Activated CD4-positive, alpha-beta memory T cell treated with anti-CD3 and anti-CD28 coated beads, Interleukin-2, amount 10 ng/mL, durations not matched to agents 7 days and 5 days (primary cell): ENCODE data around the gene SERPINA12. TPM values are rescaled to one million over a fixed set of nuclear protein-coding genes. Genes with fewer than 3 reads are reported as not detected.
A peak's percentile ranks its signal among the peaks of the same experiment; 100 is the strongest.

Experiments
- CTCF ChIA-PET: fragments of 350-600 bp; sonication (Branson Sonifier 250); formaldehyde crosslinking; loops from one replicate; lab custom pipeline; 2021; ENCODE audit warnings: antibody characterized with exemption, inconsistent platforms; lab: Charles Lee
- POLR2A ChIA-PET: fragments of 350-600 bp; sonication (Branson Sonifier 250); formaldehyde crosslinking; loops from one replicate; lab custom pipeline; 2021; ENCODE audit warnings: antibody characterized with exemption; lab: Charles Lee
- DNase-seq: peaks from one replicate; pipeline ENCODE4 v3.0.0-alpha.2; 2020
- H3K27ac Mint-ChIP-seq: one replicate; pipeline ENCODE4 v1.8.0; 2021; ENCODE audit warnings: mild to moderate bottlenecking, mixed read lengths
- H3K27me3 Mint-ChIP-seq: one replicate; pipeline ENCODE4 v1.8.0; 2021; ENCODE audit warnings: mixed read lengths
- H3K36me3 Mint-ChIP-seq: one replicate; pipeline ENCODE4 v1.8.0; 2021; ENCODE audit warnings: low read depth, mixed read lengths
- H3K4me1 Mint-ChIP-seq: one replicate; pipeline ENCODE4 v1.8.0; 2021; ENCODE audit warnings: mixed read lengths
- H3K4me3 Mint-ChIP-seq: one replicate; pipeline ENCODE4 v1.8.0; 2021; ENCODE audit warnings: mild to moderate bottlenecking, mixed read lengths
- H3K9me3 Mint-ChIP-seq: one replicate; pipeline ENCODE4 v1.8.0; 2021; ENCODE audit warnings: mixed read lengths
- total RNA-seq, 2 experiments: library from RNA; stranded (reverse); gene quantifications; one replicate each; pipeline ENCODE4 v1.2.3, GENCODE V29; 2021

The SERPINA12 gene
- not detected for total RNA-seq

- Mint-ChIP-seq H3K27me3 (no peaks in the 10 kb centered on the region), H3K9me3 (no peaks in the 10 kb centered on the region), H3K36me3 (no peaks in the 10 kb centered on the region), H3K4me1 (no peaks in the 10 kb centered on the region), H3K27ac (no peak within 1 kb of the TSS), H3K4me3 (no peak within 1 kb of the TSS)
- ChIA-PET CTCF (interaction anchor here (1.2 kb wide), 1 partner anchor 23 kb away, joined by 3 read pairs; no protein-coding TSS in a partner anchor), POLR2A (no interaction called here)
- DNase-seq = no peak
Observed at GRCh38 chr14:94509356-94509755, at the start of gene SERPINA12. Gene SERPINA12, minus strand, starts transcription at chr14:94509469. Its CDS starts 11,072 bp downstream, at chr14:94498397.

GRCh38 chr14:94558842-94559241 is 49.6 kb upstream of the SERPINA12 start:
- H3K9me3 Mint-ChIP-seq = peaks cover 5% of the 10 kb centered on the region
- peaks cover 6% of the 10 kb centered on the region for H3K27me3 Mint-ChIP-seq
- no peak for DNase-seq
- ChIA-PET CTCF (interaction anchor here (1.8 kb wide), 1 partner anchor 10 kb away, joined by 4 read pairs; no protein-coding TSS in a partner anchor), POLR2A (no interaction called here)
- no peaks in the 10 kb centered on the region for H3K36me3 Mint-ChIP-seq
- no peak overlapping the region for H3K4me3 Mint-ChIP-seq
- no peak overlapping the region for H3K27ac Mint-ChIP-seq
- H3K4me1 Mint-ChIP-seq = no peaks in the 10 kb centered on the region

GRCh38 chr14:94557327-94557726 is 48.1 kb upstream of the SERPINA12 start:
- CTCF ChIA-PET = no interaction called here
- Mint-ChIP-seq H3K9me3 (peaks cover 5% of the 10 kb centered on the region), H3K27me3 (peaks cover 15% of the 10 kb centered on the region), H3K4me3 (no peak overlapping the region), H3K36me3 (no peaks in the 10 kb centered on the region), H3K27ac (no peak overlapping the region), H3K4me1 (no peaks in the 10 kb centered on the region)
- DNase-seq = no peak
- POLR2A ChIA-PET = no interaction called here

- ChIA-PET POLR2A (no interaction called here), CTCF (no interaction called here)
- no peaks in the 10 kb centered on the region for H3K4me1 Mint-ChIP-seq
Observed at GRCh38 chr14:94555991-94556390, 46.7 kb upstream of the SERPINA12 start.

GRCh38 chr14:94550041-94550440 is 40.8 kb upstream of the SERPINA12 start:
- DNase-seq = no peak
- Mint-ChIP-seq H3K4me3 (no peak overlapping the region), H3K27ac (no peak overlapping the region), H3K36me3 (no peaks in the 10 kb centered on the region), H3K4me1 (no peaks in the 10 kb centered on the region), H3K27me3 (peaks cover 26% of the 10 kb centered on the region), H3K9me3 (no peaks in the 10 kb centered on the region)
- ChIA-PET CTCF (interaction anchor here (1.1 to 1.8 kb wide), 2 partner anchors 12 to 117 kb away, joined by 3 to 6 read pairs; no protein-coding TSS in a partner anchor), POLR2A (no interaction called here)

More at GRCh38 chr14:94555991-94556390, 46.7 kb upstream of the SERPINA12 start:
- DNase-seq = no peak
- no peaks in the 10 kb centered on the region for H3K36me3 Mint-ChIP-seq
- peaks cover 5% of the 10 kb centered on the region for H3K9me3 Mint-ChIP-seq
- H3K27me3 Mint-ChIP-seq = peaks cover 26% of the 10 kb centered on the region
- no peak overlapping the region for H3K4me3 Mint-ChIP-seq
- no peak overlapping the region for H3K27ac Mint-ChIP-seq

- Mint-ChIP-seq H3K27ac (no peak overlapping the region), H3K4me3 (no peak overlapping the region), H3K9me3 (no peaks in the 10 kb centered on the region), H3K27me3 (peaks cover 23% of the 10 kb centered on the region), H3K36me3 (no peaks in the 10 kb centered on the region), H3K4me1 (no peaks in the 10 kb centered on the region)
- CTCF ChIA-PET = interaction anchor here (0.6 to 1.8 kb wide), 14 partner anchors 9 to 1444 kb away, joined by 3 to 6 read pairs (median 4); partner anchors contain the start of gene SERPINA4
- DNase-seq = peak; percentile 60
- POLR2A ChIA-PET = no interaction called here
Observed at GRCh38 chr14:94548999-94549985, 40.0 kb upstream of the SERPINA12 start.

GRCh38 chr14:94548131-94548998 is 39.1 kb upstream of the SERPINA12 start:
- H3K27ac Mint-ChIP-seq = no peak overlapping the region
- no peaks in the 10 kb centered on the region for H3K36me3 Mint-ChIP-seq
- ChIA-PET POLR2A (no interaction called here), CTCF (interaction anchor here (0.6 to 1.8 kb wide), 13 partner anchors 10 to 1443 kb away, joined by 3 to 6 read pairs (median 4); partner anchors contain the start of gene SERPINA4)
- no peak for DNase-seq
- H3K27me3 Mint-ChIP-seq = peaks cover 20% of the 10 kb centered on the region
- no peak overlapping the region for H3K4me3 Mint-ChIP-seq
- no peaks in the 10 kb centered on the region for H3K9me3 Mint-ChIP-seq
- no peaks in the 10 kb centered on the region for H3K4me1 Mint-ChIP-seq

- Mint-ChIP-seq H3K9me3 (no peaks in the 10 kb centered on the region), H3K27ac (no peak overlapping the region), H3K4me1 (no peaks in the 10 kb centered on the region), H3K4me3 (no peak overlapping the region), H3K27me3 (peaks cover 16% of the 10 kb centered on the region), H3K36me3 (no peaks in the 10 kb centered on the region)
- DNase-seq = no peak
- POLR2A ChIA-PET = no interaction called here
- CTCF ChIA-PET = no interaction called here
Observed at GRCh38 chr14:94547726-94548125, 38.5 kb upstream of the SERPINA12 start.

GRCh38 chr14:94547151-94547680 is 37.9 kb upstream of the SERPINA12 start:
- Mint-ChIP-seq H3K27ac (no peak overlapping the region), H3K36me3 (no peaks in the 10 kb centered on the region), H3K4me1 (no peaks in the 10 kb centered on the region), H3K9me3 (no peaks in the 10 kb centered on the region), H3K4me3 (no peak overlapping the region), H3K27me3 (peaks cover 11% of the 10 kb centered on the region)
- ChIA-PET POLR2A (no interaction called here), CTCF (no interaction called here)
- no peak for DNase-seq

GRCh38 chr14:94545131-94545841 is 36.0 kb upstream of the SERPINA12 start:
- H3K4me3 Mint-ChIP-seq = no peak overlapping the region
- ChIA-PET POLR2A (no interaction called here), CTCF (no interaction called here)
- H3K27ac Mint-ChIP-seq = no peak overlapping the region
- no peak for DNase-seq
- no peaks in the 10 kb centered on the region for H3K27me3 Mint-ChIP-seq
- no peaks in the 10 kb centered on the region for H3K36me3 Mint-ChIP-seq
- no peaks in the 10 kb centered on the region for H3K4me1 Mint-ChIP-seq
- no peaks in the 10 kb centered on the region for H3K9me3 Mint-ChIP-seq

GRCh38 chr14:94544726-94545125 is 35.5 kb upstream of the SERPINA12 start:
- ChIA-PET POLR2A (no interaction called here), CTCF (no interaction called here)
- no peak overlapping the region for H3K4me3 Mint-ChIP-seq

GRCh38 chr14:94543449-94544124 is 34.3 kb upstream of the SERPINA12 start:
- CTCF ChIA-PET = no interaction called here
- peaks cover 1% of the 10 kb centered on the region for H3K27me3 Mint-ChIP-seq
- no peak overlapping the region for H3K27ac Mint-ChIP-seq
- no peaks in the 10 kb centered on the region for H3K4me1 Mint-ChIP-seq
- POLR2A ChIA-PET = no interaction called here
- DNase-seq = no peak
- no peaks in the 10 kb centered on the region for H3K9me3 Mint-ChIP-seq
- no peaks in the 10 kb centered on the region for H3K36me3 Mint-ChIP-seq
- H3K4me3 Mint-ChIP-seq = no peak overlapping the region

More at GRCh38 chr14:94544726-94545125, 35.5 kb upstream of the SERPINA12 start:
- Mint-ChIP-seq H3K36me3 (no peaks in the 10 kb centered on the region), H3K27me3 (peaks cover 1% of the 10 kb centered on the region), H3K9me3 (no peaks in the 10 kb centered on the region), H3K27ac (no peak overlapping the region), H3K4me1 (no peaks in the 10 kb centered on the region)
- DNase-seq = no peak
